B cell (primary cell): ENCODE measurements around the gene KCNH1. TPM values are rescaled to one million over a fixed set of nuclear protein-coding genes. Genes with fewer than 3 reads are reported as not detected.

ENCODE experiments used
- ATAC-seq: fragments of 200-7000 bp; cut with Tn5 transposase; one replicate; pipeline ENCODE4 v1.10.0; 2021; ENCODE audit warnings: low read depth, mild to moderate bottlenecking, moderate number of reproducible peaks, moderate library complexity
- CTCF ChIA-PET: fragments of 350-600 bp; sonication (Branson Sonifier 250); formaldehyde crosslinking; loops from one replicate; lab custom pipeline; 2021; ENCODE audit warnings: antibody characterized with exemption, inconsistent platforms; lab: Charles Lee
- POLR2A ChIA-PET: fragments of 350-600 bp; sonication (Branson Sonifier 250); formaldehyde crosslinking; loops from one replicate; lab custom pipeline; 2021; ENCODE audit warnings: antibody characterized with exemption; lab: Charles Lee
- DNase-seq: peaks from one replicate; pipeline ENCODE4 v3.0.0; 2013
- H2AFZ ChIP-seq: 2 replicates; pipeline ENCODE4 v1.6.1; 2012; ENCODE audit warnings: mild to moderate bottlenecking, low read depth, low read length; ENCODE audit not compliant: insufficient read depth, poor library complexity, severe bottlenecking
- H3K27ac ChIP-seq, 2 donors: 1 replicate in 1 of 2; 2 replicates in 1 of 2; pipeline ENCODE4 v1.5.1; 2012 to 2013; ENCODE audit warnings: low read length in 2 of 2, mild to moderate bottlenecking in 2 of 2, moderate library complexity in 1 of 2
- H3K27me3 ChIP-seq, 4 experiments: fragments of 200-600 bp in 1 of 4; sonication (generic) in 1 of 4; replicated peaks in 1 of 4; 1 replicate in 2 of 4; 2 replicates in 2 of 4; pipeline versions ENCODE4 v1.6.1 to v1.7.0; 2013 to 2016; ENCODE audit warnings: low read length in 3 of 4, mild to moderate bottlenecking in 2 of 4, mixed read lengths in 1 of 4, moderate library complexity in 1 of 4; ENCODE audit not compliant: insufficient read depth in 4 of 4, control insufficient read depth in 3 of 4; ENCODE audit errors: control extremely low read depth in 1 of 4
- H3K36me3 ChIP-seq, 2 experiments: replicated peaks in 1 of 2; 1 replicate in 1 of 2; 2 replicates in 1 of 2; pipeline versions ENCODE4 v1.6.1 to v1.7.1; 2013; ENCODE audit warnings: low read length in 1 of 2; ENCODE audit not compliant: insufficient read depth in 2 of 2, control insufficient read depth in 1 of 2; ENCODE audit errors: control extremely low read depth in 1 of 2, extremely low read depth in 1 of 2
- H3K4me1 ChIP-seq, 2 donors: fragments of 200-600 bp in 1 of 2; sonication (generic) in 1 of 2; 1 replicate in 1 of 2; 2 replicates in 1 of 2; pipeline versions ENCODE4 v1.5.1 to v1.6.1; 2013 to 2017; ENCODE audit warnings: low read length in 2 of 2; ENCODE audit not compliant: control insufficient read depth in 2 of 2, insufficient read depth in 2 of 2
- H3K4me2 ChIP-seq: replicated peaks from 2 replicates; pipeline ENCODE3; 2012; ENCODE audit warnings: mild to moderate bottlenecking, low read depth, low read length; ENCODE audit not compliant: poor library complexity, severe bottlenecking
- H3K4me3 ChIP-seq, 5 experiments: fragments of 200-600 bp in 1 of 5; sonication (generic) in 1 of 5; 1 replicate in 3 of 5; 2 replicates in 2 of 5; pipeline versions ENCODE4 v1.5.1 to v1.7.0; 2011 to 2016; ENCODE audit warnings: low read length in 4 of 5, mild to moderate bottlenecking in 4 of 5, low read depth in 2 of 5, control low read depth in 1 of 5, moderate library complexity in 1 of 5; ENCODE audit not compliant: insufficient read depth in 1 of 5; ENCODE audit errors: control extremely low read depth in 1 of 5, extremely low read depth in 1 of 5
- H3K79me2 ChIP-seq: fragments of 200-600 bp; sonication (generic); one replicate; pipeline ENCODE4 v1.6.0; 2016; ENCODE audit warnings: low read length; ENCODE audit not compliant: control insufficient read depth, insufficient read depth
- H3K9ac ChIP-seq: fragments of 200-600 bp; sonication (generic); 2 replicates; pipeline ENCODE4 v1.6.1; 2017; ENCODE audit warnings: mild to moderate bottlenecking, low read length, moderate library complexity
- H3K9me3 ChIP-seq, 3 donors: one replicate each; pipeline versions ENCODE4 v1.6.1 to v1.7.1; 2013; ENCODE audit warnings: low read length in 2 of 3; ENCODE audit not compliant: control insufficient read depth in 2 of 3, insufficient read depth in 1 of 3; ENCODE audit errors: control extremely low read depth in 1 of 3
- H4K20me1 ChIP-seq: 2 replicates; pipeline ENCODE4 v1.6.0; 2012; ENCODE audit warnings: mild to moderate bottlenecking, low read length; ENCODE audit not compliant: insufficient read depth, control insufficient read depth, poor library complexity, severe bottlenecking
- H3K27ac Mint-ChIP-seq: one replicate; pipeline ENCODE4 v1.8.0; 2021; ENCODE audit warnings: mixed read lengths
- H3K27me3 Mint-ChIP-seq: one replicate; pipeline ENCODE4 v1.8.0; 2021; ENCODE audit warnings: mixed read lengths
- H3K4me1 Mint-ChIP-seq: one replicate; pipeline ENCODE4 v1.8.0; 2021; ENCODE audit warnings: mixed read lengths
- H3K4me3 Mint-ChIP-seq: one replicate; pipeline ENCODE4 v1.8.0; 2021; ENCODE audit warnings: mixed read lengths
- H3K9me3 Mint-ChIP-seq: one replicate; pipeline ENCODE4 v1.8.0; 2022; ENCODE audit warnings: mixed read lengths; ENCODE audit not compliant: insufficient read depth
- EZH2 ChIP-seq: IDR thresholded peaks from 2 replicates; pipeline ENCODE4 v1.6.1; 2012; ENCODE audit warnings: borderline replicate concordance, low read depth, mild to moderate bottlenecking, moderate library complexity, low read length; ENCODE audit not compliant: insufficient read depth, poor library complexity, severe bottlenecking
- WGBS: methylation state at CpG from one replicate; pipeline ENCODE4 v1.1.5; 2013; ENCODE audit warnings: missing lambda C conversion rate; ENCODE audit not compliant: insufficient coverage; 5-methylcytosine and 5-hydroxymethylcytosine counted together
- intact Hi-C: fragments of 100-400 bp; cut with micrococcal nuclease; formaldehyde crosslinking; loops from one replicate; pipeline ENCODE4 v1.10.0; 2022
- polyA plus RNA-seq: library from polyadenylated mRNA; depleted of rRNA; stranded (reverse); fragments of >200 nt; gene quantifications from 2 replicates; pipeline ENCODE4 v1.2.3, GENCODE V29; 2012
- total RNA-seq, 2 donors: library from RNA; stranded (reverse); fragments of 120-200 nt in 1 of 2; gene quantifications; 1 replicate in 1 of 2; 2 replicates in 1 of 2; pipeline versions ENCODE4 v1.2.3 to v1.2.4, GENCODE V29; 2013 to 2022
- TF ChIP-seq, protein P1 (sequence below): fragments of 200-600 bp; IDR thresholded peaks from one replicate; pipeline ENCODE4 v1.8.0; 2022; ENCODE audit warnings: antibody characterized with exemption, mild to moderate bottlenecking

KCNH1 gene
- total and polyA plus RNA-seq, 2 donors (not counting 1 experiment from before 2014, with no cell fraction given): not detected

DNA sequence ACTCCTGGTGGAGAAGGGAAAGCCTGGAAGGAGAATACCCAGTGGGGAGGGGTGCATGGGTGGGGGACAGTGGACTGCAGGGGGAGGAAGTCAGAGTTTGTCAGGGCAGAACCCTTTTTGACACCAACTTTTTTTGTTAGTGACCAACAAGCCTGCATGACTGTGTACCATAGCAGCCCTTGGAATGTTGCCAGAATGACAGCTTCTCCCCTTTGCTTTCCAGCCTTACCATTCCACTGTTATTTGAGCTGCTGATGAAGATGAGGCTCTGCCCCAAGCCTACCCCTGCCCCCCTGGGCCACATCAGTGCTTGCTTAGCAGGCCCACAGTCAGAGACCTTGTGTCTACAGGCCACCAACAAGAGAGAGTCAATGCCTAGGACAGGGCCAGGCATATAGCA is 464.0 kb downstream of the KCNH1 start:
- intact Hi-C loops: no loop called here
- H4K20me1 ChIP-seq: no peaks in the 10 kb centered on the region
- H3K4me2 ChIP-seq: no peak overlapping the region
- no peak overlapping the region for H2AFZ ChIP-seq
- no peak overlapping the region for H3K27ac Mint-ChIP-seq
- H3K4me3 Mint-ChIP-seq: no peak overlapping the region
- no peaks in the 10 kb centered on the region for H3K36me3 ChIP-seq
- H3K4me1 ChIP-seq: no peaks in the 10 kb centered on the region
- H3K79me2 ChIP-seq: no peaks in the 10 kb centered on the region
- H3K4me1 Mint-ChIP-seq: no peaks in the 10 kb centered on the region
- H3K27me3 ChIP-seq: no peaks in the 10 kb centered on the region
- H3K9me3 Mint-ChIP-seq: no peaks in the 10 kb centered on the region
- no peak overlapping the region for H3K9ac ChIP-seq
- H3K27me3 Mint-ChIP-seq: no peaks in the 10 kb centered on the region
- ATAC-seq (no peak), DNase-seq (no peak)
- TF ChIP-seq, protein P1, sequence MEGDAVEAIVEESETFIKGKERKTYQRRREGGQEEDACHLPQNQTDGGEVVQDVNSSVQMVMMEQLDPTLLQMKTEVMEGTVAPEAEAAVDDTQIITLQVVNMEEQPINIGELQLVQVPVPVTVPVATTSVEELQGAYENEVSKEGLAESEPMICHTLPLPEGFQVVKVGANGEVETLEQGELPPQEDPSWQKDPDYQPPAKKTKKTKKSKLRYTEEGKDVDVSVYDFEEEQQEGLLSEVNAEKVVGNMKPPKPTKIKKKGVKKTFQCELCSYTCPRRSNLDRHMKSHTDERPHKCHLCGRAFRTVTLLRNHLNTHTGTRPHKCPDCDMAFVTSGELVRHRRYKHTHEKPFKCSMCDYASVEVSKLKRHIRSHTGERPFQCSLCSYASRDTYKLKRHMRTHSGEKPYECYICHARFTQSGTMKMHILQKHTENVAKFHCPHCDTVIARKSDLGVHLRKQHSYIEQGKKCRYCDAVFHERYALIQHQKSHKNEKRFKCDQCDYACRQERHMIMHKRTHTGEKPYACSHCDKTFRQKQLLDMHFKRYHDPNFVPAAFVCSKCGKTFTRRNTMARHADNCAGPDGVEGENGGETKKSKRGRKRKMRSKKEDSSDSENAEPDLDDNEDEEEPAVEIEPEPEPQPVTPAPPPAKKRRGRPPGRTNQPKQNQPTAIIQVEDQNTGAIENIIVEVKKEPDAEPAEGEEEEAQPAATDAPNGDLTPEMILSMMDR: no peak
- TF ChIP-seq EZH2: no peak
- POLR2A ChIA-PET: no interaction called here
- CTCF ChIA-PET: no interaction called here
- H3K9me3 ChIP-seq: no peaks in the 10 kb centered on the region
- no peak overlapping the region for H3K27ac ChIP-seq
- no peak overlapping the region for H3K4me3 ChIP-seq

DNA sequence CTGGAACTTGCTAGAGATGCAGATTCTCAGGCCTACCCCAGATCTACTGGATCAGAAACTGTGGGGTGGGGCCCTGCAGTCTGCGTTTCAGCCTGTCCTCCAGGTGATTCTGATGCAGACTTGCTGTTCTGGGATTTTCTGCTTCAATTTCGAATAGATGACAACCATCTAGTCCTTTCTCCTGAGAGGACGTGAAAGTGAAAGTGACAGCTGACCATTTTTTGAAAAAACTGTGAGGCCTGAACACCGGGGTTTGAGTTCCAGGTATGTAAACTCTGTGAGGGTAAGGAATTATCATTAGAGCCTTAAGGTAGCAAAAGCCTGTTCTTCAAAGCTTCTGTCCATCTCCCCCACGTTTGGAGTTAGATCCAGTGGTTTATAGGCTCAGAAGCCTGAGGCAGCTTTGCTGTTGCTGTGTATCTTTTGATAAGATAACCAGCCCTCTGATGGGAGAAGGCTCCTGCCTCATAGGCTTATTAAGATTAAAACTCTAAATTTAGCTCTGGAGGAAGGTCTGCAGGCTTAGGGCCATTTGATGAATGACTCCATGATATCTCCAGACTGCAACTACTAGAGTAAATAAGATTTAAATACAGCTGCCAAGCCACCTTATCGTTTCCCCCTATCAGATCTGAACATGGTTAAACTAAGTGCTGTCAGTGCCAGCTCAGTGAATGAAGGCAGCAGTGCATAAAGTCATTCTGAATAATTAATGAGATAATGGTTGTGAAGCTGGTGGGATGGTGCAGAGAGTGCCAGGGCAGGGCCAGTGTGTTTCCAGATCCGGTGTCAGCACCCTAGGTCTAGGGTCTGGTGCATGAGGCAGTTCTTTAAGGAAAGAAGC is 470.0 kb downstream of the KCNH1 start:
- no peak for DNase-seq
- 69% methylated on average over 4 of the region's 7 CpGs for WGBS
- POLR2A ChIA-PET: no interaction called here

More for the DNA sequence above, 470.0 kb downstream of the KCNH1 start:
- Histone ChIP-seq H3K27ac (no peak overlapping the region), H3K36me3 (no peaks in the 10 kb centered on the region), H3K4me3 (no peak overlapping the region), H3K9ac (no peak overlapping the region), H3K27me3 (no peaks in the 10 kb centered on the region), H3K4me2 (peak overlapping the region; percentile 23), H3K4me1 (no peaks in the 10 kb centered on the region), H4K20me1 (no peaks in the 10 kb centered on the region), H3K9me3 (no peaks in the 10 kb centered on the region), H2AFZ (peak overlapping the region; percentile 20), H3K79me2 (no peaks in the 10 kb centered on the region)
- Mint-ChIP-seq H3K27me3 (no peaks in the 10 kb centered on the region), H3K4me3 (no peak overlapping the region), H3K27ac (no peak overlapping the region), H3K4me1 (peaks cover 8% of the 10 kb centered on the region), H3K9me3 (no peaks in the 10 kb centered on the region)
- TF ChIP-seq EZH2: no peak
- TF ChIP-seq, protein P1: no peak
- ATAC-seq: no peak
- intact Hi-C loops: no loop called here
- CTCF ChIA-PET: no interaction called here
